Testis (tissue), 3 donors: Measurements from ENCODE around the gene ANTXR1. TPM values are rescaled to one million over a fixed set of nuclear protein-coding genes. Genes with fewer than 3 reads are reported as not detected.

Experiments used
- DNase-seq: peaks from one replicate; pipeline ENCODE4 v3.0.0-alpha.2; 2019
- H3K27ac ChIP-seq, 2 donors: fragments of 200-600 bp; sonication (generic); one replicate each; pipeline ENCODE4 v1.5.1; 2019
- H3K27me3 ChIP-seq: fragments of 200-600 bp; sonication (generic); one replicate; pipeline ENCODE4 v1.5.1; 2019
- H3K36me3 ChIP-seq: fragments of 200-600 bp; sonication (generic); one replicate; pipeline ENCODE4 v1.5.1; 2017; ENCODE audit warnings: low read depth; ENCODE audit errors: missing control alignments
- H3K4me1 ChIP-seq: fragments of 200-600 bp; sonication (generic); one replicate; pipeline ENCODE4 v1.5.1; 2019
- H3K4me3 ChIP-seq, 2 donors: fragments of 200-600 bp; sonication (generic); one replicate each; pipeline ENCODE4 v1.5.1; 2017 to 2019
- H3K9me3 ChIP-seq: fragments of 200-600 bp; sonication (generic); one replicate; pipeline ENCODE4 v1.5.1; 2017
- CTCF ChIP-seq, 3 experiments: fragments of 450-650 bp in 2 of 3; fragments of 200-600 bp in 1 of 3; sonication (generic) in 1 of 3; IDR thresholded peaks; one replicate each; pipeline ENCODE4 v1.5.1; 2016 to 2019; ENCODE audit warnings: antibody characterized with exemption in 3 of 3, mild to moderate bottlenecking in 2 of 3, moderate library complexity in 1 of 3
- POLR2A ChIP-seq: fragments of 450-650 bp; IDR thresholded peaks from one replicate; pipeline ENCODE4 v1.6.1; 2017; ENCODE audit warnings: antibody characterized with exemption, mild to moderate bottlenecking, moderate library complexity
- WGBS, 2 donors: methylation state at CpG; one replicate each; pipeline ENCODE4 v1.1.5; 2018; 5-methylcytosine and 5-hydroxymethylcytosine counted together
- intact Hi-C: fragments of 100-400 bp; cut with DNase I; formaldehyde crosslinking; loops from one replicate; pipeline ENCODE4 v1.15.1; 2023; ENCODE audit warnings: low total_unique reads
- polyA plus RNA-seq: library from polyadenylated mRNA; stranded (reverse); fragments of 350-450 nt; fragmentation: Illumina TruSeq; extraction: RNeasy Lipid Tissue Mini Kit (QIAGEN cat#74804); gene quantifications from one replicate; pipeline ENCODE4 v1.2.3, GENCODE V29; 2014; ENCODE audit warnings: low read depth, low replicate concordance; ENCODE audit not compliant: insufficient read depth
- total RNA-seq, 2 donors: library from RNA; depleted of rRNA; stranded (reverse); fragments of >200 nt; gene quantifications; one replicate each; pipeline ENCODE4 v1.2.3, GENCODE V29; 2016

The ANTXR1 gene
- total and polyA plus RNA-seq, 3 donors from 2014 or later: 16.6 to 35.7 (median 20.1) TPM

GRCh38 chr2:69165091-69165880, 152.3 kb downstream of the ANTXR1 start:
- TF ChIP-seq POLR2A (no peak), CTCF (IDR thresholded peaks at IDR 0.05) (no peak)
- Histone ChIP-seq H3K9me3 (no peaks in the 10 kb centered on the region), H3K4me3 (no peak overlapping the region), H3K27me3 (no peaks in the 10 kb centered on the region), H3K27ac (no peak overlapping the region), H3K36me3 (no peaks in the 10 kb centered on the region), H3K4me1 (peaks cover 11% of the 10 kb centered on the region)
- DNase-seq: no peak
- intact Hi-C loops: no loop called here
- WGBS, 2 donors: 86 to 88% methylated on average over 10 of the region's 10 CpGs

- DNase-seq: no peak
- H3K4me3 ChIP-seq: no peak overlapping the region
- H3K27me3 ChIP-seq: no peaks in the 10 kb centered on the region
- intact Hi-C loops: no loop called here
- TF ChIP-seq POLR2A (no peak), CTCF (IDR thresholded peaks at IDR 0.05) (no peak)
- peaks cover 11% of the 10 kb centered on the region for H3K4me1 ChIP-seq
- H3K36me3 ChIP-seq: no peaks in the 10 kb centered on the region
- no peak overlapping the region for H3K27ac ChIP-seq
- 86 to 96% methylated on average over 2 of the region's 2 CpGs for WGBS, 2 donors
- no peaks in the 10 kb centered on the region for H3K9me3 ChIP-seq
These were observed 153.5 kb downstream of the ANTXR1 start for GRCh38 chr2:69166465-69166811.

GRCh38 chr2:69166812-69167468, 154.0 kb downstream of the ANTXR1 start:
- whole genome bisulfite sequencing, 2 donors: 69 to 72% methylated on average over 5 of the region's 5 CpGs
- TF ChIP-seq CTCF (IDR thresholded peaks at IDR 0.05) (no peak), POLR2A (no peak)
- peak; percentile 20 for DNase-seq
- Histone ChIP-seq H3K9me3 (no peaks in the 10 kb centered on the region), H3K4me3 (no peak overlapping the region), H3K27me3 (no peaks in the 10 kb centered on the region), H3K4me1 (peaks cover 11% of the 10 kb centered on the region), H3K36me3 (no peaks in the 10 kb centered on the region), H3K27ac (no peak overlapping the region)
- intact Hi-C loops: no loop called here

GRCh38 chr2:69167469-69167822, 154.5 kb downstream of the ANTXR1 start:
- peaks cover 11% of the 10 kb centered on the region for H3K4me1 ChIP-seq
- intact Hi-C loops: no loop called here
- no peak overlapping the region for H3K27ac ChIP-seq
- no peaks in the 10 kb centered on the region for H3K9me3 ChIP-seq
- no peak overlapping the region for H3K4me3 ChIP-seq
- 61 to 100% methylated on average over 2 to 4 of the region's 4 CpGs for WGBS, 2 donors
- H3K36me3 ChIP-seq: no peaks in the 10 kb centered on the region
- DNase-seq: no peak
- TF ChIP-seq CTCF (IDR thresholded peaks at IDR 0.05) (no peak), POLR2A (no peak)
- no peaks in the 10 kb centered on the region for H3K27me3 ChIP-seq
